ENCODE measurements around the gene BTAF1.
A peak's percentile ranks its signal among the peaks of the same experiment; 100 is the strongest.
"Not testable (repeated sequence)": the region's sequence is repeated elsewhere in the genome, so short reads cannot be mapped to it uniquely, and the experiment has no call there.

Gene BTAF1

GRCh38 chr10:91923371-91924211 lies at the start of gene BTAF1:
BTAF1 (plus strand) TSS chr10:91923770; CDS start chr10:91924077, 307 bp downstream.
- peak; percentile 79 for DNase-seq (ENCODE audit: low read depth, low spot score)

GRCh38 chr10:91875156-91875555 lies 48.4 kb upstream of the BTAF1 start:
- DNase-seq (ENCODE audit: low read depth, low spot score) = no peak

- no peak for DNase-seq (ENCODE audit: low read depth, low spot score)
Measured at GRCh38 chr10:91875779-91876178, 47.8 kb upstream of the BTAF1 start.

- no peak for DNase-seq (ENCODE audit: low read depth, low spot score)
Measured at GRCh38 chr10:91879515-91880170, 43.9 kb upstream of the BTAF1 start.

- no peak for DNase-seq (ENCODE audit: low read depth, low spot score)
Measured at GRCh38 chr10:91880310-91880709, 43.3 kb upstream of the BTAF1 start.

GRCh38 chr10:91883549-91884444 lies 39.8 kb upstream of the BTAF1 start:
- no peak for DNase-seq (ENCODE audit: low read depth, low spot score)

- DNase-seq (ENCODE audit: low read depth, low spot score) = no peak
Measured at GRCh38 chr10:91884536-91884935, 39.0 kb upstream of the BTAF1 start.

GRCh38 chr10:91885362-91886079 lies 38.0 kb upstream of the BTAF1 start:
- no peak for DNase-seq (ENCODE audit: low read depth, low spot score)

GRCh38 chr10:91886954-91887271 lies 36.7 kb upstream of the BTAF1 start:
- no peak for DNase-seq (ENCODE audit: low read depth, low spot score)

- DNase-seq (ENCODE audit: low read depth, low spot score) = no peak
Measured at GRCh38 chr10:91887272-91888076, 36.1 kb upstream of the BTAF1 start.

GRCh38 chr10:91891125-91892001 lies 32.2 kb upstream of the BTAF1 start:
- DNase-seq (ENCODE audit: low read depth, low spot score) = peak; percentile 34

GRCh38 chr10:91893051-91893450 lies 30.5 kb upstream of the BTAF1 start:
- DNase-seq (ENCODE audit: low read depth, low spot score) = no peak

- not testable (repeated sequence) for DNase-seq (ENCODE audit: low read depth, low spot score)
Measured at GRCh38 chr10:91894261-91894685, 29.3 kb upstream of the BTAF1 start.

- DNase-seq (ENCODE audit: low read depth, low spot score) = no peak
Measured at GRCh38 chr10:91896212-91896756, 27.3 kb upstream of the BTAF1 start.

GRCh38 chr10:91897421-91897820 lies 26.1 kb upstream of the BTAF1 start:
- DNase-seq (ENCODE audit: low read depth, low spot score) = no peak

GRCh38 chr10:91901784-91902677 lies 21.5 kb upstream of the BTAF1 start:
- peak; percentile 60 for DNase-seq (ENCODE audit: low read depth, low spot score)

GRCh38 chr10:91907033-91907594 lies 16.5 kb upstream of the BTAF1 start:
- DNase-seq (ENCODE audit: low read depth, low spot score) = no peak

GRCh38 chr10:91907914-91908336 lies 15.6 kb upstream of the BTAF1 start:
- no peak for DNase-seq (ENCODE audit: low read depth, low spot score)
